ENCODE results near the gene RFX2.
"Not testable (repeated sequence)": the region's sequence is repeated elsewhere in the genome, so short reads cannot be mapped to it uniquely, and the experiment has no call there.

The RFX2 gene

GRCh38 chr19:6007866-6008265, 102.4 kb downstream of the RFX2 start:
- DNase-seq = no peak

GRCh38 chr19:6006896-6007295, 103.4 kb downstream of the RFX2 start:
- no peak for DNase-seq

- not testable (repeated sequence) for DNase-seq
These were observed 104.2 kb downstream of the RFX2 start for GRCh38 chr19:6006070-6006446.

- no peak for DNase-seq
These were observed 104.8 kb downstream of the RFX2 start for GRCh38 chr19:6005321-6006069.

- no peak for DNase-seq
These were observed 106.3 kb downstream of the RFX2 start for GRCh38 chr19:6003976-6004375.

- DNase-seq = no peak
These were observed 107.7 kb downstream of the RFX2 start for GRCh38 chr19:6002591-6002990.

- no peak for DNase-seq
These were observed 110.0 kb downstream of the RFX2 start for GRCh38 chr19:6000228-6000847.

- DNase-seq = no peak
These were observed 110.6 kb downstream of the RFX2 start for GRCh38 chr19:5999693-6000092.

GRCh38 chr19:5997371-5997770, 112.9 kb downstream of the RFX2 start:
- no peak for DNase-seq

GRCh38 chr19:5996623-5997320, 113.5 kb downstream of the RFX2 start:
- DNase-seq = no peak

- DNase-seq = no peak
These were observed 114.2 kb downstream of the RFX2 start for GRCh38 chr19:5996102-5996501.

GRCh38 chr19:5995606-5996005, 114.7 kb downstream of the RFX2 start:
- DNase-seq = no peak

GRCh38 chr19:5994405-5995165, 115.7 kb downstream of the RFX2 start:
- no peak for DNase-seq

GRCh38 chr19:5993648-5994358, 116.5 kb downstream of the RFX2 start:
- no peak for DNase-seq

- no peak for DNase-seq
These were observed 117.1 kb downstream of the RFX2 start for GRCh38 chr19:5993201-5993600.

GRCh38 chr19:5992756-5993155, 117.5 kb downstream of the RFX2 start:
- DNase-seq = no peak

- DNase-seq = no peak
These were observed 119.0 kb downstream of the RFX2 start for GRCh38 chr19:5991244-5991838.

- DNase-seq = no peak
These were observed 120.0 kb downstream of the RFX2 start for GRCh38 chr19:5990289-5990797.

- no peak for DNase-seq
These were observed 120.8 kb downstream of the RFX2 start for GRCh38 chr19:5989388-5990074.

- DNase-seq = no peak
These were observed 121.5 kb downstream of the RFX2 start for GRCh38 chr19:5988517-5989387.

Measured in midbrain (tissue), 1 donor.